ENCODE measurements around the gene COX6B1.
"Not testable (repeated sequence)": the region's sequence is repeated elsewhere in the genome, so short reads cannot be mapped to it uniquely, and the experiment has no call there.

- TF ChIP-seq POLR2AphosphoS5 (IDR thresholded peaks at IDR 0.05; ENCODE audit: low read depth, low read length); REST (IDR thresholded peaks at IDR 0.05; ENCODE audit: insufficient read depth in 1 of 2, low read depth in 2 of 2, low read length in 1 of 2): not testable (repeated sequence)
- TF ChIP-seq, protein P1, sequence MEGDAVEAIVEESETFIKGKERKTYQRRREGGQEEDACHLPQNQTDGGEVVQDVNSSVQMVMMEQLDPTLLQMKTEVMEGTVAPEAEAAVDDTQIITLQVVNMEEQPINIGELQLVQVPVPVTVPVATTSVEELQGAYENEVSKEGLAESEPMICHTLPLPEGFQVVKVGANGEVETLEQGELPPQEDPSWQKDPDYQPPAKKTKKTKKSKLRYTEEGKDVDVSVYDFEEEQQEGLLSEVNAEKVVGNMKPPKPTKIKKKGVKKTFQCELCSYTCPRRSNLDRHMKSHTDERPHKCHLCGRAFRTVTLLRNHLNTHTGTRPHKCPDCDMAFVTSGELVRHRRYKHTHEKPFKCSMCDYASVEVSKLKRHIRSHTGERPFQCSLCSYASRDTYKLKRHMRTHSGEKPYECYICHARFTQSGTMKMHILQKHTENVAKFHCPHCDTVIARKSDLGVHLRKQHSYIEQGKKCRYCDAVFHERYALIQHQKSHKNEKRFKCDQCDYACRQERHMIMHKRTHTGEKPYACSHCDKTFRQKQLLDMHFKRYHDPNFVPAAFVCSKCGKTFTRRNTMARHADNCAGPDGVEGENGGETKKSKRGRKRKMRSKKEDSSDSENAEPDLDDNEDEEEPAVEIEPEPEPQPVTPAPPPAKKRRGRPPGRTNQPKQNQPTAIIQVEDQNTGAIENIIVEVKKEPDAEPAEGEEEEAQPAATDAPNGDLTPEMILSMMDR (IDR thresholded peaks at IDR 0.05) = not testable (repeated sequence)
Measured at GRCh38 chr19:35654828-35655227, 6.7 kb downstream of the COX6B1 start.

Measured in Panc1 (cell line).